ENCODE measurements around the gene TSPAN8. TPM values are rescaled to one million over a fixed set of nuclear protein-coding genes. Genes with fewer than 3 reads are reported as not detected.

TSPAN8 gene
- total and polyA plus RNA-seq, 9 of the 15 experiments (the other 6 are each of a cell fraction or from before 2014, with no cell fraction given): 0.11 to 0.55 (median 0.25) TPM; not detected in 2

DNA sequence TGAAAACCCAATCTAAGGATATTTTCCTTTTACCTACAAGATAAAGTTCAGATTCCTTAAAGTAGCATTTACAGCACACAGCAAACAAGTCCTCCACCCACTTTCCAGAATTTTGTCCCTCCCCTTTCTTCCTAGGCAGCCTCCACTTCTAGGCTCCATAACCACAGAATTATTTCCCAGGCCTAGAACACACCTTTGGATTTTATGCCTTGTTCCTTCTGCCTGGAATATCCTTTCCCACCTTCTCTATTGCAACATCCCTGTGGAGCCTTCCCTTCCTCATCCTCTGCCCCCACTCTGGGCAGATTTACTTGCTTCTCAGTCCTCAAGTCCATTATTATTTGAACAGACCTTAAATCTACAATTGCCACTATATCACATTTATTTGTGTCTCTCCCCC lies 2.1 kb upstream of the TSPAN8 start:
- BruUV-seq (replicated peaks): no TSS peak
- CTCF ChIA-PET (ENCODE audit: low intra/inter-chr PET ratio): no interaction called here
- H3K9me1 ChIP-seq (ENCODE audit: control insufficient read depth, insufficient read depth, low read length): no peaks in the 10 kb centered on the region
- H2AFZ ChIP-seq (ENCODE audit: low read depth, low read length): no peak overlapping the region
- no peak overlapping the region for H3K4me3 ChIP-seq
- no peaks in the 10 kb centered on the region for H3K9me3 ChIP-seq (replicated peaks; ENCODE audit: control insufficient read depth, insufficient read depth, low read depth, low read length)
- H4K20me1 ChIP-seq (replicated peaks; ENCODE audit: control insufficient read depth, insufficient read depth, low read length): no peaks in the 10 kb centered on the region
- POLR2A ChIA-PET: no interaction called here
- DNase-seq (ENCODE audit: extremely low read depth in 1 of 4, low spot score in 3 of 4) (no peak), ATAC-seq (no peak), FAIRE-seq (no peak)
- no peaks in the 10 kb centered on the region for H3K4me1 ChIP-seq (replicated peaks in 1 of 2; ENCODE audit: control insufficient read depth in 2 of 2, insufficient read depth in 2 of 2, low read length in 2 of 2)
- H3K4me2 ChIP-seq (ENCODE audit: insufficient read depth, low read length): no peak overlapping the region
- H3K9ac ChIP-seq (ENCODE audit: insufficient read depth in 1 of 2, low read depth in 2 of 2, low read length in 2 of 2): no peak overlapping the region
- no peak overlapping the region for H3K27ac ChIP-seq (ENCODE audit: extremely low read depth, low read depth, low read length)
- in situ Hi-C loops (cut with MboI): no loop called here
- intact Hi-C loops (cut with micrococcal nuclease): no loop called here
- TF ChIP-seq, protein P1, sequence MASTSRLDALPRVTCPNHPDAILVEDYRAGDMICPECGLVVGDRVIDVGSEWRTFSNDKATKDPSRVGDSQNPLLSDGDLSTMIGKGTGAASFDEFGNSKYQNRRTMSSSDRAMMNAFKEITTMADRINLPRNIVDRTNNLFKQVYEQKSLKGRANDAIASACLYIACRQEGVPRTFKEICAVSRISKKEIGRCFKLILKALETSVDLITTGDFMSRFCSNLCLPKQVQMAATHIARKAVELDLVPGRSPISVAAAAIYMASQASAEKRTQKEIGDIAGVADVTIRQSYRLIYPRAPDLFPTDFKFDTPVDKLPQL (IDR thresholded peaks at IDR 0.05; ENCODE audit: extremely low read depth, insufficient read length): no peak
- no peaks in the 10 kb centered on the region; a peak in 1 of 5 replicates for H3K27me3 ChIP-seq (ENCODE audit: control insufficient read depth in 2 of 2, insufficient read depth in 2 of 2, low read length in 2 of 2)
- no peaks in the 10 kb centered on the region for H3K36me3 ChIP-seq (ENCODE audit: control insufficient read depth, insufficient read depth, low read length)
- no peaks in the 10 kb centered on the region for H3K79me2 ChIP-seq (ENCODE audit: control insufficient read depth, insufficient read depth, low read length)

DNA sequence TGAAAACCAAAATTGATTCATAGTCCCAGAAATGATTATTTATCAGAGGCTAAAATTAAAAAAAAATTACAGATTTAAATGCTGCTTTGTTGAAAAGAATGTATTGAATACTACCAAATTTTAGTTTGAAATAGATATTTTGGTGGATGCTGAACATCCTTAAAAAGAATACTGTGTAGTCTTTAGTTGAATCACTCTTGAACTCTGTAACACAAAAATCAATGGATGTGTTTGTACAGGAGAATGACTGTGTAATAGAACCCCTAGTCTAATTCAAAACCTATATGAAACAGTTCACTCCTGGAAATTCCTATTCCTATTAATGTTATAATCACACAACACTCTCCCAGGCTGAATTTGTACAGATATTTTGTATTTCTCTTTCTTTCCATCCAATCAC lies 1.5 kb upstream of the TSPAN8 start:
- H3K27ac ChIP-seq (ENCODE audit: extremely low read depth, low read depth, low read length): no peak overlapping the region
- CTCF ChIA-PET (ENCODE audit: low intra/inter-chr PET ratio): no interaction called here
- intact Hi-C loops (cut with micrococcal nuclease): no loop called here
- H3K9ac ChIP-seq (ENCODE audit: insufficient read depth in 1 of 2, low read depth in 2 of 2, low read length in 2 of 2): no peak overlapping the region
- H2AFZ ChIP-seq (ENCODE audit: low read depth, low read length): no peak overlapping the region
- no peaks in the 10 kb centered on the region for H3K36me3 ChIP-seq (ENCODE audit: control insufficient read depth, insufficient read depth, low read length)
- POLR2A ChIA-PET: no interaction called here
- H4K20me1 ChIP-seq (replicated peaks; ENCODE audit: control insufficient read depth, insufficient read depth, low read length): no peaks in the 10 kb centered on the region
- H3K9me1 ChIP-seq (ENCODE audit: control insufficient read depth, insufficient read depth, low read length): no peaks in the 10 kb centered on the region
- H3K27me3 ChIP-seq (ENCODE audit: control insufficient read depth in 2 of 2, insufficient read depth in 2 of 2, low read length in 2 of 2): no peaks in the 10 kb centered on the region; a peak in 1 of 5 replicates
- no peak overlapping the region for H3K4me2 ChIP-seq (ENCODE audit: insufficient read depth, low read length)
- DNase-seq (ENCODE audit: extremely low read depth in 1 of 4, low spot score in 3 of 4) (no peak), FAIRE-seq (no peak), ATAC-seq (no peak)
- in situ Hi-C loops (cut with MboI): no loop called here
- H3K9me3 ChIP-seq (replicated peaks; ENCODE audit: control insufficient read depth, insufficient read depth, low read depth, low read length): no peaks in the 10 kb centered on the region
- H3K4me1 ChIP-seq (replicated peaks in 1 of 2; ENCODE audit: control insufficient read depth in 2 of 2, insufficient read depth in 2 of 2, low read length in 2 of 2): no peaks in the 10 kb centered on the region
- no TSS peak for BruUV-seq (replicated peaks)
- H3K79me2 ChIP-seq (ENCODE audit: control insufficient read depth, insufficient read depth, low read length): no peaks in the 10 kb centered on the region
- no peak overlapping the region for H3K4me3 ChIP-seq
- TF ChIP-seq NFRKB (IDR thresholded peaks at IDR 0.05; ENCODE audit: low read depth) (no peak), OTX1 (CRISPR knock-in tag; IDR thresholded peaks at IDR 0.05) (no peak), HMG20B (CRISPR knock-in tag; IDR thresholded peaks at IDR 0.05) (no peak), ZNF282 (CRISPR knock-in tag; IDR thresholded peaks at IDR 0.05) (no peak), NCOA6 (IDR thresholded peaks at IDR 0.05) (no peak), CREB1 (IDR thresholded peaks at IDR 0.05) (no peak), CREB1 (CRISPR knock-in tag; IDR thresholded peaks at IDR 0.05) (no peak)
- TF ChIP-seq, protein P2, sequence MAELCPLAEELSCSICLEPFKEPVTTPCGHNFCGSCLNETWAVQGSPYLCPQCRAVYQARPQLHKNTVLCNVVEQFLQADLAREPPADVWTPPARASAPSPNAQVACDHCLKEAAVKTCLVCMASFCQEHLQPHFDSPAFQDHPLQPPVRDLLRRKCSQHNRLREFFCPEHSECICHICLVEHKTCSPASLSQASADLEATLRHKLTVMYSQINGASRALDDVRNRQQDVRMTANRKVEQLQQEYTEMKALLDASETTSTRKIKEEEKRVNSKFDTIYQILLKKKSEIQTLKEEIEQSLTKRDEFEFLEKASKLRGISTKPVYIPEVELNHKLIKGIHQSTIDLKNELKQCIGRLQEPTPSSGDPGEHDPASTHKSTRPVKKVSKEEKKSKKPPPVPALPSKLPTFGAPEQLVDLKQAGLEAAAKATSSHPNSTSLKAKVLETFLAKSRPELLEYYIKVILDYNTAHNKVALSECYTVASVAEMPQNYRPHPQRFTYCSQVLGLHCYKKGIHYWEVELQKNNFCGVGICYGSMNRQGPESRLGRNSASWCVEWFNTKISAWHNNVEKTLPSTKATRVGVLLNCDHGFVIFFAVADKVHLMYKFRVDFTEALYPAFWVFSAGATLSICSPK (IDR thresholded peaks at IDR 0.05; ENCODE audit: borderline replicate concordance): no peak
